ENCODE results near the gene ZBTB45.

DNA sequence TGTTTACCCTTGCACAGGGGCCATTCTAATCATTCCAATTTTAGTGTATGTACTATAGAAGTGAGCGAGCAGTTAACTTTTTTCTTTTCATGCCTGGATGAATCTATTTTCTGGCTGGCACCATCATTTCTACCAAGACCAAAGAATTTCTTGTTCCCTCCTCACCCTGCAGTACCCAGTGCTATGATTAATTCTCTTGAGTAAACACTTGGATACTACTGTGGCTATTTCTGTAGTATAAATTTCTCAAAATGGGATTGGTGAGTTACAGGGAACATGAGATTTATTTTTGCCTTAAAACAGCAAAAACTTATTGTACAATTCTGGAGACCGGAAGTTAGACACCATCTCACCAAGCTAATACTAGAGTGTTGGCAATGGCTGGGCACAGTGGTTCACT, 35.8 kb downstream of the ZBTB45 start:
- TF ChIP-seq, protein P1, sequence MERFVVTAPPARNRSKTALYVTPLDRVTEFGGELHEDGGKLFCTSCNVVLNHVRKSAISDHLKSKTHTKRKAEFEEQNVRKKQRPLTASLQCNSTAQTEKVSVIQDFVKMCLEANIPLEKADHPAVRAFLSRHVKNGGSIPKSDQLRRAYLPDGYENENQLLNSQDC (CRISPR knock-in tag; IDR thresholded peaks at IDR 0.05) = no peak
- TF ChIP-seq ZEB2 (IDR thresholded peaks at IDR 0.05) = no peak

All from K562 (cell line).